ENCODE results near the gene ADIPOR2. TPM values are rescaled to one million over a fixed set of nuclear protein-coding genes. Genes with fewer than 3 reads are reported as not detected.

ADIPOR2 gene
- total RNA-seq, 1 donor from 2014 or later: 40.5 TPM

- H3K9me3 ChIP-seq (replicated peaks): peaks cover 5% of the 10 kb centered on the region
- H3K27me3 ChIP-seq (ENCODE audit: low read depth): no peaks in the 10 kb centered on the region
- peaks cover 66% of the 10 kb centered on the region for H3K4me1 ChIP-seq
- H3K27ac ChIP-seq (replicated peaks): no peak overlapping the region
- intact Hi-C loops (cut with micrococcal nuclease): no loop called here
- H3K36me3 ChIP-seq: peaks cover 2% of the 10 kb centered on the region
- no peak for TF ChIP-seq CTCF (IDR thresholded peaks at IDR 0.05; ENCODE audit: borderline replicate concordance)
- no peak for DNase-seq
- no peak overlapping the region for H3K4me3 ChIP-seq
Observed at GRCh38 chr12:1720494-1720893, 29.6 kb downstream of the ADIPOR2 start.

GRCh38 chr12:1723721-1724120 is 32.9 kb downstream of the ADIPOR2 start:
- H3K9me3 ChIP-seq (replicated peaks): no peaks in the 10 kb centered on the region
- no peak overlapping the region for H3K27ac ChIP-seq (replicated peaks)
- intact Hi-C loops (cut with micrococcal nuclease): no loop called here
- no peak for DNase-seq
- H3K4me1 ChIP-seq: peaks cover 38% of the 10 kb centered on the region
- TF ChIP-seq CTCF (IDR thresholded peaks at IDR 0.05; ENCODE audit: borderline replicate concordance): no peak
- H3K4me3 ChIP-seq: no peak overlapping the region
- H3K27me3 ChIP-seq (ENCODE audit: low read depth): no peaks in the 10 kb centered on the region
- H3K36me3 ChIP-seq: peaks cover 5% of the 10 kb centered on the region

DNA sequence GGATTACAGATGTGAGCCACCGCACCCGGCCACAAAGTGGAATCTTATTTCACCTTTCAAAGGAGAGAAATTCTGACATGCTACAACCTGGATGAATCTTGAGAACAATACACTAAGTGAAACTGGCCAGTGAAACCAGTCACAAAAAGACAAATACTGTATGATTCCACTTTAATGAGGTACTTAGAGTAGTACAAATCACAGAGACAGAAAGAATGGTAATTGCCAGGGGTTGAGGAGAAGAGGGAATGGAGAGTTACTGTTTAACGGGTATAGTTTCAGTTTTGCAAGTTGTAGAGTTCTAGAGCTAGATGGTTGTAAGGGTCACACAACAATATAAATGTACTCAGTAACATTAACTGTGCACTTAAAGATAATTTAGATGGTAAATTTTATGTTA is 33.4 kb downstream of the ADIPOR2 start:
- peaks cover 33% of the 10 kb centered on the region for H3K4me1 ChIP-seq
- H3K27me3 ChIP-seq (ENCODE audit: low read depth): no peaks in the 10 kb centered on the region
- H3K9me3 ChIP-seq (replicated peaks): no peaks in the 10 kb centered on the region
- peaks cover 5% of the 10 kb centered on the region for H3K36me3 ChIP-seq
- intact Hi-C loops (cut with micrococcal nuclease): no loop called here
- no peak overlapping the region for H3K27ac ChIP-seq (replicated peaks)
- no peak overlapping the region for H3K4me3 ChIP-seq
- DNase-seq: no peak
- no peak for TF ChIP-seq CTCF (IDR thresholded peaks at IDR 0.05; ENCODE audit: borderline replicate concordance)

- TF ChIP-seq CTCF (IDR thresholded peaks at IDR 0.05; ENCODE audit: borderline replicate concordance): no peak
- Histone ChIP-seq H3K27ac (replicated peaks) (no peak overlapping the region), H3K9me3 (replicated peaks) (no peaks in the 10 kb centered on the region), H3K36me3 (peaks cover 5% of the 10 kb centered on the region), H3K4me1 (peaks cover 13% of the 10 kb centered on the region), H3K4me3 (no peak overlapping the region), H3K27me3 (ENCODE audit: low read depth) (no peaks in the 10 kb centered on the region)
- intact Hi-C loops (cut with micrococcal nuclease): no loop called here
- no peak for DNase-seq
Observed at GRCh38 chr12:1726753-1727152, 35.9 kb downstream of the ADIPOR2 start.

- no peak for DNase-seq
- Histone ChIP-seq H3K4me1 (peaks cover 2% of the 10 kb centered on the region), H3K27ac (replicated peaks) (no peak overlapping the region), H3K9me3 (replicated peaks) (peaks cover 2% of the 10 kb centered on the region), H3K36me3 (peaks cover 5% of the 10 kb centered on the region), H3K4me3 (no peak overlapping the region), H3K27me3 (ENCODE audit: low read depth) (no peaks in the 10 kb centered on the region)
- TF ChIP-seq CTCF (IDR thresholded peaks at IDR 0.05; ENCODE audit: borderline replicate concordance): no peak
- intact Hi-C loops (cut with micrococcal nuclease): no loop called here
Observed at GRCh38 chr12:1728824-1729223, 38.0 kb downstream of the ADIPOR2 start.
